ENCODE data around the gene FOXI2.

GRCh38 chr10:127762925-127763324 lies 25.9 kb downstream of the FOXI2 start:
- TF ChIP-seq GATA2 (IDR thresholded peaks at IDR 0.05; ENCODE audit: low read depth, low read length) (no peak), GATA3 (IDR thresholded peaks at IDR 0.05; ENCODE audit: low read depth, low read length) (no peak)
